ENCODE data around the gene PHC2.
"Not testable (repeated sequence)": the region's sequence is repeated elsewhere in the genome, so short reads cannot be mapped to it uniquely, and the experiment has no call there.

The PHC2 gene

GRCh38 chr1:33297911-33298622, 132.8 kb downstream of the PHC2 start:
- DNase-seq: no peak

- no peak for DNase-seq
Observed at GRCh38 chr1:33296824-33297223, 134.1 kb downstream of the PHC2 start.

DNA sequence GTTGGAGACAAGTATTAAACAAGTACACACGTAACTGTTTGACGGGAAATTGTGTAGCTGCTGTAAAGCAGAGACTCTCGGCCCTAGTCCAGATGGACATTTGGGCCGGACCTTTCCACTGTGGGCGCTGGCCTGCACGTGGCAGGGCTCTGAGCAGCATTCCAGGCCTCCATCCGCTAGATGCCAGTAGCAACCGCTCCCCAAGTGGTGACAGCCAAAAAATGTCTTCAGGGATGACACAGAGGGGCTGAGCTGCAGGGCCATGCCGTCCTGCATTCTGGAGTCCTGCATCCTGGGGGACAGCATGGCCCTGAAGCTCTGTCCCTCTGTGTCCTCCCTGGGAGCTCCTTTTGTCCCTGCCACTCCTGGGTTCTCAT, 134.8 kb downstream of the PHC2 start:
- DNase-seq: no peak

- DNase-seq: peak in 56 of 58 donors; percentile 25 to 92 (median 70)
Observed at GRCh38 chr1:33295450-33296081, 135.3 kb downstream of the PHC2 start.

DNA sequence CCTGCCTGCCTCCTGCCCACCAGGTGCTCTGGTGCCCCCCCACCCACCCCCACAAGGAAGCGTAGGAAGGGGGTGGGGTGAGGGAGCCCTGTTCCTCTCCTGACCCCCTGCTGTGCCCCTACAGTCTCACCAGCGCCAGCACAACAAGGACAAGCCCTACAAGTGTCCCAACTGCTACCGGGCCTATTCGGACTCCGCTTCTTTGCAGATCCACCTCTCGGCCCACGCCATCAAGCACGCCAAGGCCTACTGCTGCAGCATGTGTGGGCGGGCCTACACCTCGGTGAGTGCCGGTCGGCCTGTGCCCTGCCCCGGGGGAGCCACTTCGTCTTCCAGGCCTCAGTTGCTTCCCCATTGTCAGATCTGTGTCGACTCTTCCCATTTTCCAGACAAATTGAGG, 135.9 kb downstream of the PHC2 start:
- no peak for DNase-seq

- DNase-seq: no peak
Observed at GRCh38 chr1:33294071-33295010, 136.6 kb downstream of the PHC2 start.

DNA sequence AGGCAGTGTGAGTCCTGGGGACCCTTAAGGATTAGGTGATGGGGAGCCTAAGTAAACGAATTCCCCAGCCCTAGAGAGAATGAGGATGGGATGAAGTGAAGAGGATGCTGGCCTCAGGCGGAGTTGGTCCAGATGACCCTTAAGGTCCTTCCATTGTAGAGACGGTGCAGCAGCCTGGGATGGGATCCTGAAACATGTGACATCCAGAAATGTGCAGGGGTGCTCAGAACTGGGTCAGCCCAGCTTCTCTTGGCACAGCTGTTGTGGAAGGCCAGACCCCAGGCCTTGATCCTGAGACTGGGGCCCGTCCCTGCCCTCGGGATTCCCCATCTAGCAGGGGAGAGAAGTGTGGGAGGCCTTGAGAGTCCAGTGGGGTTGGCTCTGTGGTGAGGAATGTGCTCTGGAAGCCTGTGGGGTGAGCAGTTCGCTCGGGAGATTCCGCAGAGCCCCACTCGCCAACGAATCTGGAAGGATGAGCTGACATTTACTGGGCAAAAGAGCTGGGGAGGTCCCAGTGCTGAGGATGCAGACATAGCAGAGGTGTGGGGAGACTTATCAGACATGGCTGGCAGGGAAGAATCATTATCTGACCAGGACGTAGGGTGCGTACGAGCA, 138.1 kb downstream of the PHC2 start:
- no peak for DNase-seq

DNA sequence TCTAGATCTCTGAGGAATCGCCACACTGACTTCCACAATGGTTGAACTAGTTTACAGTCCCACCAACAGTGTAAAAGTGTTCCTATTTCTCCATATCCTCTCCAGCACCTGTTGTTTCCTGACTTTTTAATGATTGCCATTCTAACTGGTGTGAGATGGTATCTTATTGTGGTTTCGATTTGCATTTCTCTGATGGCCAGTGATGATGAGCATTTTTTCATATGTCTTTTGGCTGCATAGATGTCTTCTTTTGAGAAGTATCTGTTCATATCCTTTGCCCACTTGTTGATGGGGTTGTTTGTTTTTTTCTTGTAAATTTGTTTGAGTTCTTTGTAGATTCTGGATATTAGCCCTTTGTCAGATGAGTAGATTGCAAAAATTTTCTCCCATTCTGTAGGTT, 140.3 kb downstream of the PHC2 start:
- DNase-seq: not testable (repeated sequence)

DNA sequence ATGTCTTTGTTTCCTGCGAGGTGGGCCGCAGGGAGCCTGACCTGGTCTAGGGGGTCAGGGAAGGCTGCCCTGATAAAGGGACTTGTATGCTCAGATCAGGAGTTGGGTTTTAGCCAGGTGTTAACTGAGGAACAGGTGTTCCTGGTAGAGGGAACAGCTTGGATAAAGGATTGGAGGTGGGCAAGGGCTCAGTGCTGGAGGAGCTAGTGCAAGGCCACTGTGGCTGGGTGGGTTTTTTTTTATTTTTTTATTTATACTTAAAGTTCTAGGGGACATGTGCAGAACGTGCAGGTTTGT, 141.1 kb downstream of the PHC2 start:
- DNase-seq: no peak

DNA sequence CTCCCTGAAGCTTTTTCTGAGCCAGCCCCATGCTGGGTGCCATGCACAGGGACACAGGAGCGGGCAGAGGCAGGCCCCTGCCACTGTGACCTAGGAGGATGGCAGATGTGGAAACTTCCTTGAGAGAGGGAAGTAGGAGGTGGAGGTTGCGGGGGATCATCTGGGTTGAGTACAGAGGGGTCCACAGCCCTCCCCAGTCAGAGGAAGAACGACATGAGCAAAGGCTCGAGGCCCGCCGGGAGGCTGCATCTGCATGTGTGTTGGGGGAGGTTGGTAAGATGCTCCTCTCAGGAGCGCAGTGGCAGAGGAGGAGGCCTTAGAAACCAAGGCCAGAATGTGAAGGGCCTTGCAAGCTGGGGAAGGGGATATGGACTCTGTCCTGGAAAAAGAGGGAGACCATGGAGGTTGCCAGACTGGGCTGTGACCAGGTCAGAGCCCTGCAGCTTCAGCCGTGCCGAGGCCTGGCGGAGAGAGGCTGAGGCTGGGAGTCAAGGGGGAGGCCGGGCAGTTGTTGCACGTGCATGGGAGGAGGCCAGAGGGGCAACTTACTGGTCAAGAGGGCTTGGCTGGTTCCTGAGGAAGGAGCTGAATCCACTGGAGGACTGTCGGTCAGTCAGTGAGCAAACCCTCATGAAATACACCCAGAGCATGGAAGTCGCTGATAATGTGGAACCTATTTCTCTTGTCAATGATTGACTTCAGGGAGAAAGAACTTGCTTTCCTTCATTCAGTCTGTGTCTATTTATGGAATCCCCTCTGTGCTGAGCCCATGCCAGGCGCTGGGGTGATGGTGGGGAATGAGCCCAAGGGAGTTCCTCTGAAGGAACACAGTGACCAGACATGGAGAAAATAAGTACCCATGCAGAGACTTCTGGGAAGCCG, 141.7 kb downstream of the PHC2 start:
- DNase-seq: no peak

DNA sequence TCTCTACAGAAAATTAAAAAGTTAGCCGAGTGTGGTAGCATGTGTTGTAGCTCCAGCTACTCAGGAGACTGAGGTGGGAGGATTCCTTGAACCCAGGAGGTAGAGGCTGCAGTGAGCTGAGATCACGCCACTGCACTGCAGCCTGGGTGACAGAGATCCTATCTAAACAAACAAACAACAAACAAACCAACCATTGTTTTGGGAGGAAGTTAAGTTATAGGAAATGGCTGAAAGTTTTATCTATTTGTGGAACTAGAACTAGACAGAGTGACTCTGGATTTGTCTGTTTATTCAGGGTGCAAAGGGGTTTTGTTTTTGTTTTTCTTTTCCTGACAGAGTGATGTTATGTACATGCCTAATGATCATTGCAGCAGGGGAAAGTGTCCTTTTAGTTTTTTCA, 143.6 kb downstream of the PHC2 start:
- DNase-seq: no peak

DNA sequence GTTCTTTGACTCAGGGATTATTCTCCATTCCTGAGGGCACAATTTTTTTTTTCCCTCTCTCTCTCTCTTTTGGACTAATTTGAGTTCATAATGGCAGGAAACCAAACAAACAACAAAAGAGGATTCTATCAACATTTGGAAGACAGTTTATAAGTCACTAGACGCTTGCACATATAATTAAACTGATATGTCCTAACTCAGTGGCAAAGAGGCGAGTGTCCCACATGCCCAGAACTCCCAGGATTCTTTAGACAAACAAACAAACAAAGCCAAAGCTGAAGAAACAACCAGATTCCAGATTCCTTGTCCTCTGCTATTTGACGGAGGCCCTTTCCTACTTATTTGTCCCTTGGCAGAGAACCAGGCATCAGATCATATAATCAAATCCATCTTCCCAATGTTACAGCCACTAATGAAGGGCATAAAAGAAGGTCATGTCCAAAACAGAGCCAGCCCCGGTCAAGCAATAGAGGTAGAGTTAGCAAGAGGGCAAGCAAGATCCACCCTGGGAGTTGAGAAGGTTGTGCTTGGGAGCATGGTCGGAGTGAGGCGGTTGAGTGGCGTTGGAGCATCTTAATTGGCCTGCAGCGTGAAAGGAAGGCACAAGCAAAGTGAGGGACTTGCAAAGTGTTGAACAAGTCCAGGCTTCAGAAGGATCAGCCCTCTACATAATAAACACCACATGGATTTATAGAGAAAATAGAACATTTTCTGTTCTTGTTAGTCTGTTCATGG, 144.3 kb downstream of the PHC2 start:
- peak in 1 of 58 donors; percentile 1 for DNase-seq

- no peak for DNase-seq
Observed at GRCh38 chr1:33284049-33284448, 146.8 kb downstream of the PHC2 start.

- no peak for DNase-seq
Observed at GRCh38 chr1:33282791-33283190, 148.1 kb downstream of the PHC2 start.

DNA sequence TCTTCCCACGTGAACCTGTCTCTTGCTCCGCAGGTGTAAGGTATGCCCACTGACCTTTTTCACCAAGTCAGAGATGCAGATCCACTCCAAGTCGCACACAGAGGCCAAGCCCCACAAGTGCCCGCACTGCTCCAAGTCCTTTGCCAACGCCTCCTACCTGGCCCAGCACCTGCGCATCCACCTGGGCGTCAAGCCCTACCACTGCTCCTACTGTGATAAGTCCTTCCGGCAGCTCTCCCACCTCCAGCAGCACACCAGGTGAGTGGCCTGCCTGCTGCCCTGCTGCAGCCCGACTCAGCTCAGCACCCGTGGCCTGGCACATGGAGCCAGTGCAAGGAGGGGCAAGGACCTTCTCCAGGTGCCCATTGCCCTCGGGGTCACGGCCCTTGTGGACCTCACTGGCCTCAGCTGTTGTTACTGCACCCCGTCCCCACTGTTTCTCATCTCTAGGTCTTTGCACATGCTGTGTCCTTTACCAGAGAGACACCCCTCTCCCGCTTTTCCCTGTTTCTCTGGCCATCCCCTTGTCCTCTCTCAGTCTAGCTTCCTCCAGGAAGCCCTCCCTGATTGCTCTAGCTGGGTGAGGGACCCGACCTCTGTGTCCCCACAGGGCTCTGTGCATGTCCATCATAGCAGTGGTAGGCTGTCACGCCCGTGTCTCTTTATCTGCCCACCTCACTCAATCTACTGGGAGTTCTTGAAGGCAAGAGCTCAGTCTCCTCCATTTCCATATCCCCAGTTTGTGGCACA, 149.2 kb downstream of the PHC2 start:
- no peak for DNase-seq

DNA sequence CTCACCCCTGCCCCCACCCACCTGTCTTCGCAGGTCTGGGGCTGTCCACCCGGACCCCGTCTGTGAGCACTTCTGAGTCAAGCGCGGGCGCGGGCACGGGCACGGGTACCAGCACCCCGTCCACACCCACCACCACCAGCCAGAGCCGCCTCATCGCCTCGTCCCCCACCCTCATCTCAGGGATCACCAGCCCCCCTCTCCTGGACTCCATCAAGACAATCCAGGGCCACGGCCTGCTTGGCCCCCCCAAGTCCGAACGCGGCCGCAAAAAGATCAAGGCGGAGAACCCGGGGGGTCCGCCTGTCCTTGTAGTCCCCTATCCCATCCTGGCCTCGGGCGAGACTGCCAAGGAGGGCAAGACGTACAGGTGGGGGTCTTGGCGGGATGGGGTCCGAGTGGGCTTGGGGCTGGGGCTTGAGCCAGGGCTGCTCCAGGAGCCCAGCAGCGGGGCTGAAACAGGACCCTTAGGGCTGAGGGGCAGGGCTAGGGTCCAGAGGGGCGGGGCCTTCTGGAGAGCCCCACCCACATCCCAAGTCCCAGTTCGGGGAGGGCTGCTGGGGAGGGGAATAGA, 150.7 kb downstream of the PHC2 start:
- no peak for DNase-seq

- no peak for DNase-seq
Observed at GRCh38 chr1:33277488-33278084, 153.3 kb downstream of the PHC2 start.

- no peak for DNase-seq
Observed at GRCh38 chr1:33276573-33277298, 154.2 kb downstream of the PHC2 start.
